ENCODE data around the gene UGT1A9. TPM values are rescaled to one million over a fixed set of nuclear protein-coding genes. Genes with fewer than 3 reads are reported as not detected.
A peak's percentile ranks its signal among the peaks of the same experiment; 100 is the strongest.

Gene UGT1A9
- total and polyA plus RNA-seq, 2 experiments from 2014 or later: 9.6 to 12.6 TPM

GRCh38 chr2:233693963-233694362, 22.3 kb downstream of the UGT1A9 start:
- no peaks in the 10 kb centered on the region for H3K36me3 ChIP-seq (replicated peaks; ENCODE audit: insufficient read depth, low read depth)
- no peaks in the 10 kb centered on the region for H4K20me1 ChIP-seq (ENCODE audit: insufficient read depth, poor library complexity, severe bottlenecking)
- no peak overlapping the region for H3K4me3 ChIP-seq
- TF ChIP-seq CTCF (IDR thresholded peaks at IDR 0.05; ENCODE audit: poor library complexity) (no peak), EZH2phosphoT487 (IDR thresholded peaks at IDR 0.05; ENCODE audit: low read depth, severe bottlenecking, unreplicated experiment) (no peak), EZH2 (IDR thresholded peaks at IDR 0.05; ENCODE audit: borderline replicate concordance) (no peak)
- 94% methylated on average over 6 of the region's 6 CpGs for WGBS (ENCODE audit: low lambda C conversion rate, missing lambda C conversion rate)
- no peaks in the 10 kb centered on the region for H3K79me2 ChIP-seq
- H3K4me2 ChIP-seq: no peak overlapping the region
- no peaks in the 10 kb centered on the region for H3K9me2 ChIP-seq (replicated peaks; ENCODE audit: insufficient read depth)
- H3K27me3 ChIP-seq: no peaks in the 10 kb centered on the region
- no peak overlapping the region for H2AFZ ChIP-seq
- H3K9me3 ChIP-seq (ENCODE audit: low read depth): no peaks in the 10 kb centered on the region
- H3K27ac ChIP-seq: no peak overlapping the region
- H3K4me1 ChIP-seq (ENCODE audit: insufficient read depth): peaks cover 5% of the 10 kb centered on the region
- DNase-seq (ENCODE audit: low spot score): no peak

GRCh38 chr2:233698740-233699139, 27.0 kb downstream of the UGT1A9 start:
- Histone ChIP-seq H3K27me3 (no peaks in the 10 kb centered on the region), H3K36me3 (replicated peaks; ENCODE audit: insufficient read depth, low read depth) (no peaks in the 10 kb centered on the region), H4K20me1 (ENCODE audit: insufficient read depth, poor library complexity, severe bottlenecking) (no peaks in the 10 kb centered on the region), H2AFZ (no peak overlapping the region), H3K4me2 (no peak overlapping the region), H3K79me2 (no peaks in the 10 kb centered on the region), H3K27ac (no peak overlapping the region), H3K9me2 (replicated peaks; ENCODE audit: insufficient read depth) (no peaks in the 10 kb centered on the region), H3K9me3 (ENCODE audit: low read depth) (no peaks in the 10 kb centered on the region), H3K4me3 (no peak overlapping the region), H3K4me1 (ENCODE audit: insufficient read depth) (peaks cover 8% of the 10 kb centered on the region)
- TF ChIP-seq EZH2phosphoT487 (IDR thresholded peaks at IDR 0.05; ENCODE audit: low read depth, severe bottlenecking, unreplicated experiment): no peak
- no peak for TF ChIP-seq CTCF (IDR thresholded peaks at IDR 0.05; ENCODE audit: poor library complexity)
- TF ChIP-seq EZH2 (IDR thresholded peaks at IDR 0.05; ENCODE audit: borderline replicate concordance): no peak
- WGBS (ENCODE audit: low lambda C conversion rate, missing lambda C conversion rate): 100% methylated on average over 4 of the region's 4 CpGs
- DNase-seq (ENCODE audit: low spot score): no peak

GRCh38 chr2:233699424-233700027, 27.8 kb downstream of the UGT1A9 start:
- Histone ChIP-seq H3K36me3 (replicated peaks; ENCODE audit: insufficient read depth, low read depth) (no peaks in the 10 kb centered on the region), H3K9me3 (ENCODE audit: low read depth) (no peaks in the 10 kb centered on the region), H3K27ac (peak overlapping the region; percentile 67), H2AFZ (no peak overlapping the region), H3K79me2 (no peaks in the 10 kb centered on the region), H3K4me3 (no peak overlapping the region), H4K20me1 (ENCODE audit: insufficient read depth, poor library complexity, severe bottlenecking) (no peaks in the 10 kb centered on the region), H3K9me2 (replicated peaks; ENCODE audit: insufficient read depth) (no peaks in the 10 kb centered on the region), H3K4me1 (ENCODE audit: insufficient read depth) (peaks cover 6% of the 10 kb centered on the region), H3K27me3 (no peaks in the 10 kb centered on the region), H3K4me2 (no peak overlapping the region)
- DNase-seq (ENCODE audit: low spot score): no peak
- WGBS (ENCODE audit: low lambda C conversion rate, missing lambda C conversion rate): 83% methylated on average over 8 of the region's 8 CpGs
- no peak for TF ChIP-seq CTCF (IDR thresholded peaks at IDR 0.05; ENCODE audit: poor library complexity)
- no peak for TF ChIP-seq EZH2 (IDR thresholded peaks at IDR 0.05; ENCODE audit: borderline replicate concordance)
- no peak for TF ChIP-seq EZH2phosphoT487 (IDR thresholded peaks at IDR 0.05; ENCODE audit: low read depth, severe bottlenecking, unreplicated experiment)

Data from hepatocyte (in vitro differentiated cells).